Liver (tissue), 9 donors: ENCODE data around the gene TIGD1. TPM values are rescaled to one million over a fixed set of nuclear protein-coding genes. Genes with fewer than 3 reads are reported as not detected.

ENCODE experiments used
- DNase-seq: peaks from one replicate; pipeline ENCODE4 v3.0.0-alpha.2; 2017; ENCODE audit warnings: low spot score
- H3K27ac ChIP-seq, 2 donors: one replicate each; pipeline ENCODE4 v1.7.0; 2013; ENCODE audit warnings: inconsistent platforms in 2 of 2, low read length in 2 of 2, control low read depth in 1 of 2, low read depth in 1 of 2, mild to moderate bottlenecking in 1 of 2
- H3K27me3 ChIP-seq, 4 donors: one replicate each; pipeline versions ENCODE4 v1.6.1 to v1.7.0; 2013; ENCODE audit warnings: low read length in 3 of 4, inconsistent platforms in 1 of 4, mild to moderate bottlenecking in 1 of 4, moderate library complexity in 1 of 4; ENCODE audit not compliant: control insufficient read depth in 4 of 4, insufficient read depth in 4 of 4
- H3K36me3 ChIP-seq, 4 donors: one replicate each; pipeline versions ENCODE4 v1.6.1 to v1.7.0; 2013; ENCODE audit warnings: low read length in 3 of 4, mild to moderate bottlenecking in 3 of 4, low read depth in 1 of 4, moderate library complexity in 1 of 4; ENCODE audit not compliant: control insufficient read depth in 4 of 4, insufficient read depth in 3 of 4
- H3K4me1 ChIP-seq, 4 donors: one replicate each; pipeline versions ENCODE4 v1.6.1 to v1.7.0; 2013; ENCODE audit warnings: low read length in 3 of 4, mild to moderate bottlenecking in 3 of 4, moderate library complexity in 1 of 4; ENCODE audit not compliant: control insufficient read depth in 4 of 4, insufficient read depth in 4 of 4
- H3K4me3 ChIP-seq, 3 donors: one replicate each; pipeline versions ENCODE4 v1.6.1 to v1.7.0; 2013; ENCODE audit warnings: low read length in 3 of 3, control low read depth in 1 of 3, low read depth in 1 of 3, mild to moderate bottlenecking in 1 of 3
- H3K9ac ChIP-seq, 2 donors: one replicate each; pipeline ENCODE4 v1.7.0; 2013; ENCODE audit warnings: low read length in 2 of 2, mild to moderate bottlenecking in 2 of 2, moderate library complexity in 2 of 2, control low read depth in 1 of 2, low read depth in 1 of 2
- H3K9me3 ChIP-seq, 4 donors: one replicate each; pipeline versions ENCODE4 v1.6.1 to v1.7.0; 2013; ENCODE audit warnings: low read length in 3 of 4; ENCODE audit not compliant: control insufficient read depth in 4 of 4
- ATF3 ChIP-seq: IDR thresholded peaks from 2 replicates; pipeline ENCODE4 v1.6.1; 2016; ENCODE audit warnings: antibody characterized with exemption
- CTCF ChIP-seq: fragments of 150-350 bp; IDR thresholded peaks from 2 replicates; pipeline ENCODE4 v1.5.1; 2017; ENCODE audit warnings: improper control_type of control experiment, low read depth, low read length; ENCODE audit not compliant: missing input control
- EGR1 ChIP-seq, 2 donors: IDR thresholded peaks; 2 replicates each; pipeline ENCODE4 v1.6.1; 2016 to 2018; ENCODE audit warnings: antibody characterized with exemption in 2 of 2, low read depth in 2 of 2
- FOXA1 ChIP-seq: IDR thresholded peaks from 2 replicates; pipeline ENCODE4 v1.6.1; 2016; ENCODE audit warnings: antibody characterized with exemption
- FOXA2 ChIP-seq: IDR thresholded peaks from 2 replicates; pipeline ENCODE4 v1.6.1; 2016; ENCODE audit warnings: antibody characterized with exemption
- GABPA ChIP-seq, 2 donors: IDR thresholded peaks in 1 of 2; conservative IDR thresholded peaks in 1 of 2; 2 replicates each; pipeline ENCODE4 v1.6.1; 2016; ENCODE audit warnings: antibody characterized with exemption in 2 of 2, mild to moderate bottlenecking in 1 of 2, moderate library complexity in 1 of 2
- HNF4A ChIP-seq, 2 donors: conservative IDR thresholded peaks; 2 replicates each; pipeline ENCODE4 v1.6.1; 2016; ENCODE audit warnings: antibody characterized with exemption in 2 of 2, mild to moderate bottlenecking in 2 of 2
- HNF4G ChIP-seq: IDR thresholded peaks from 2 replicates; pipeline ENCODE4 v1.6.1; 2016; ENCODE audit warnings: antibody characterized with exemption
- JUND ChIP-seq, 2 donors: IDR thresholded peaks; 2 replicates each; pipeline ENCODE4 v1.6.1; 2016; ENCODE audit warnings: antibody characterized with exemption in 2 of 2
- MAX ChIP-seq: IDR thresholded peaks from 2 replicates; pipeline ENCODE4 v1.6.1; 2016; ENCODE audit warnings: antibody characterized with exemption
- NR2F2 ChIP-seq: IDR thresholded peaks from 2 replicates; pipeline ENCODE4 v1.6.1; 2016; ENCODE audit warnings: antibody characterized with exemption
- RAD21 ChIP-seq, 2 donors: IDR thresholded peaks; 2 replicates each; pipeline ENCODE4 v1.6.1; 2016; ENCODE audit warnings: antibody characterized with exemption in 2 of 2, mild to moderate bottlenecking in 2 of 2
- REST ChIP-seq: IDR thresholded peaks from 2 replicates; pipeline ENCODE4 v1.6.1; 2016; ENCODE audit warnings: antibody characterized with exemption, mild to moderate bottlenecking
- RXRA ChIP-seq, 2 donors: IDR thresholded peaks; 2 replicates each; pipeline ENCODE4 v1.6.1; 2017 to 2018; ENCODE audit warnings: antibody characterized with exemption in 2 of 2, mild to moderate bottlenecking in 1 of 2
- SP1 ChIP-seq: IDR thresholded peaks from 2 replicates; pipeline ENCODE4 v1.6.1; 2018; ENCODE audit warnings: antibody characterized with exemption, mild to moderate bottlenecking
- TAF1 ChIP-seq: conservative IDR thresholded peaks from 2 replicates; pipeline ENCODE4 v1.6.1; 2016; ENCODE audit warnings: antibody characterized with exemption, mild to moderate bottlenecking
- YY1 ChIP-seq: IDR thresholded peaks from 2 replicates; pipeline ENCODE4 v1.6.1; 2016; ENCODE audit warnings: antibody characterized with exemption, mild to moderate bottlenecking
- ZBTB33 ChIP-seq: IDR thresholded peaks from 2 replicates; pipeline ENCODE4 v1.6.1; 2016; ENCODE audit warnings: antibody characterized with exemption
- WGBS: extraction: QIAGEN DNeasy Blood & Tissue Kit; methylation state at CpG from one replicate; pipeline ENCODE4 v1.1.7; 2013; 5-methylcytosine and 5-hydroxymethylcytosine counted together
- polyA plus RNA-seq, 2 donors: library from polyadenylated mRNA; stranded (reverse) in 1 of 2; unstranded in 1 of 2; fragments of 200-250 nt in 1 of 2; fragments of >200 nt in 1 of 2; fragmentation: Nextera tagmentation in 1 of 2; extraction: Ambion mirVana in 1 of 2; gene quantifications; one replicate each; pipeline versions ENCODE4 v1.2.1 to v1.2.3, GENCODE V29; 2013 to 2015
- total RNA-seq, 2 donors: library from RNA; depleted of rRNA; stranded (reverse); fragments of >200 nt; gene quantifications; one replicate each; pipeline ENCODE4 v1.2.3, GENCODE V29; 2014
- donor health status: healthy.
- donor health status: healthy.
- donor health status: healthy.
- donor health status: healthy.
- donor health status: healthy.

Gene TIGD1
- total and polyA plus RNA-seq, 4 donors, result 0.50 to 3.0 (median 1.7) TPM

- Histone ChIP-seq H3K36me3 (peaks cover 0 to 4% (median 0%) of the 10 kb centered on the region in 4 donors), H3K9me3 (no peaks in the 10 kb centered on the region), H3K27me3 (no peaks in the 10 kb centered on the region), H3K9ac (no peak overlapping the region), H3K27ac (no peak overlapping the region), H3K4me1 (peaks cover 2 to 18% (median 9%) of the 10 kb centered on the region in 4 donors), H3K4me3 (no peak overlapping the region)
- 97% methylated on average over 6 of the region's 6 CpGs for WGBS
- no peak for TF ChIP-seq FOXA2
- no peak for DNase-seq
Observed at GRCh38 chr2:232547991-232548390, 2.4 kb downstream of the TIGD1 start.

- TF ChIP-seq JUND (IDR thresholded peaks at IDR 0.05), result no peak
- TF ChIP-seq HNF4A (conservative IDR thresholded peaks at IDR 0.05), result no peak
- no peak for TF ChIP-seq RAD21 (IDR thresholded peaks at IDR 0.05)
- TF ChIP-seq EGR1 (IDR thresholded peaks at IDR 0.05; ENCODE audit: low read depth in 2 of 2), result no peak
- no peak for TF ChIP-seq FOXA1
- TF ChIP-seq NR2F2, result no peak
- DNase-seq, result no peak
- WGBS, result 88% methylated on average over 17 of the region's 17 CpGs
- no peaks in the 10 kb centered on the region for H3K9me3 ChIP-seq
- no peaks in the 10 kb centered on the region for H3K36me3 ChIP-seq
- H3K27me3 ChIP-seq, result no peaks in the 10 kb centered on the region
- no peak overlapping the region for H3K9ac ChIP-seq
- H3K4me3 ChIP-seq, result no peak overlapping the region
- peaks cover 0 to 9% (median 2%) of the 10 kb centered on the region in 4 donors for H3K4me1 ChIP-seq
- no peak overlapping the region for H3K27ac ChIP-seq
Observed at GRCh38 chr2:232545511-232546375, 4.6 kb downstream of the TIGD1 start.

GRCh38 chr2:232544674-232545073, 5.7 kb downstream of the TIGD1 start:
- H3K9me3 ChIP-seq, result no peaks in the 10 kb centered on the region
- no peak for TF ChIP-seq ZBTB33
- TF ChIP-seq JUND (IDR thresholded peaks at IDR 0.05), result no peak
- no peak for TF ChIP-seq MAX
- TF ChIP-seq TAF1, result no peak
- TF ChIP-seq SP1, result no peak
- TF ChIP-seq YY1, result no peak
- TF ChIP-seq RXRA (IDR thresholded peaks at IDR 0.05), result no peak
- TF ChIP-seq EGR1 (IDR thresholded peaks at IDR 0.05; ENCODE audit: low read depth in 2 of 2), result no peak
- TF ChIP-seq NR2F2, result no peak
- TF ChIP-seq REST, result no peak
- no peak for TF ChIP-seq RAD21 (IDR thresholded peaks at IDR 0.05)
- no peak for TF ChIP-seq HNF4A (conservative IDR thresholded peaks at IDR 0.05)
- TF ChIP-seq GABPA (IDR thresholded peaks at IDR 0.05 in 1 of 2, conservative IDR thresholded peaks at IDR 0.05 in 1 of 2), result no peak
- no peak for TF ChIP-seq ATF3
- no peak for TF ChIP-seq FOXA2
- no peak for TF ChIP-seq CTCF
- TF ChIP-seq FOXA1, result no peak
- TF ChIP-seq HNF4G, result no peak
- H3K27me3 ChIP-seq, result no peaks in the 10 kb centered on the region
- H3K9ac ChIP-seq, result no peak overlapping the region
- peaks cover 0 to 7% (median under 1%) of the 10 kb centered on the region in 4 donors for H3K4me1 ChIP-seq
- WGBS, result 95% methylated on average over 6 of the region's 6 CpGs
- H3K36me3 ChIP-seq, result no peaks in the 10 kb centered on the region
- no peak overlapping the region for H3K27ac ChIP-seq
- no peak for DNase-seq
- H3K4me3 ChIP-seq, result no peak overlapping the region
